HEK293 (cell line): Measurements from ENCODE around the gene SAC3D1.

Experiments
- RBAK ChIP-seq: fragments of 450-650 bp; formaldehyde crosslinking; IDR thresholded peaks from 2 replicates; pipeline ENCODE4 v1.5.1; 2016; ENCODE audit warnings: missing biosample characterization, missing genetic modification characterization
- ZBTB48 ChIP-seq: fragments of 450-650 bp; formaldehyde crosslinking; IDR thresholded peaks from 2 replicates; pipeline ENCODE4 v1.5.1; 2016; ENCODE audit warnings: missing biosample characterization, missing genetic modification characterization
- ZFP3 ChIP-seq: fragments of 450-650 bp; formaldehyde crosslinking; IDR thresholded peaks from 2 replicates; pipeline ENCODE4 v1.5.1; 2016; ENCODE audit warnings: low read depth, missing biosample characterization, missing genetic modification characterization
- ZFP37 ChIP-seq: fragments of 450-650 bp; formaldehyde crosslinking; IDR thresholded peaks from 2 replicates; pipeline ENCODE4 v1.5.1; 2016; ENCODE audit warnings: missing biosample characterization, missing genetic modification characterization
- ZNF138 ChIP-seq: fragments of 450-650 bp; formaldehyde crosslinking; IDR thresholded peaks from 2 replicates; pipeline ENCODE4 v1.5.1; 2016; ENCODE audit warnings: missing biosample characterization, missing genetic modification characterization, borderline replicate concordance
- ZNF169 ChIP-seq: fragments of 450-650 bp; formaldehyde crosslinking; IDR thresholded peaks from 2 replicates; pipeline ENCODE4 v1.5.1; 2016; ENCODE audit warnings: missing biosample characterization, missing genetic modification characterization
- ZNF248 ChIP-seq: fragments of 450-650 bp; formaldehyde crosslinking; IDR thresholded peaks from 2 replicates; pipeline ENCODE4 v1.5.1; 2017; ENCODE audit warnings: missing biosample characterization, missing genetic modification characterization
- ZNF324 ChIP-seq: fragments of 450-650 bp; formaldehyde crosslinking; IDR thresholded peaks from 2 replicates; pipeline ENCODE4 v1.5.1; 2016; ENCODE audit warnings: missing biosample characterization, missing genetic modification characterization
- ZNF416 ChIP-seq: fragments of 450-650 bp; formaldehyde crosslinking; IDR thresholded peaks from 2 replicates; pipeline ENCODE4 v1.5.1; 2016; ENCODE audit warnings: missing biosample characterization, missing genetic modification characterization
- ZNF571 ChIP-seq: fragments of 450-650 bp; formaldehyde crosslinking; IDR thresholded peaks from 2 replicates; pipeline ENCODE4 v1.5.0; 2017; ENCODE audit warnings: missing biosample characterization, missing genetic modification characterization
- ZNF596 ChIP-seq: fragments of 450-650 bp; IDR thresholded peaks from 2 replicates; pipeline ENCODE4 v1.5.0; 2018; ENCODE audit warnings: missing biosample characterization, mild to moderate bottlenecking, missing genetic modification characterization, moderate library complexity
- ZNF610 ChIP-seq: fragments of 450-650 bp; formaldehyde crosslinking; IDR thresholded peaks from 2 replicates; pipeline ENCODE4 v1.5.1; 2016; ENCODE audit warnings: missing biosample characterization, missing genetic modification characterization, borderline replicate concordance
- ZNF623 ChIP-seq: fragments of 450-650 bp; formaldehyde crosslinking; IDR thresholded peaks from 2 replicates; pipeline ENCODE4 v1.5.1; 2016; ENCODE audit warnings: missing biosample characterization, missing genetic modification characterization
- ZNF624 ChIP-seq: fragments of 450-650 bp; formaldehyde crosslinking; IDR thresholded peaks from 2 replicates; pipeline ENCODE4 v1.5.1; 2017; ENCODE audit warnings: missing biosample characterization, missing genetic modification characterization
- ZNF768 ChIP-seq: fragments of 450-650 bp; formaldehyde crosslinking; IDR thresholded peaks from 2 replicates; pipeline ENCODE4 v1.5.1; 2018; ENCODE audit warnings: missing biosample characterization, mild to moderate bottlenecking, missing genetic modification characterization
- ZNF837 ChIP-seq: fragments of 450-650 bp; formaldehyde crosslinking; IDR thresholded peaks from 2 replicates; pipeline ENCODE4 v1.5.1; 2016; ENCODE audit warnings: missing biosample characterization, missing genetic modification characterization
- ZSCAN23 ChIP-seq: fragments of 450-650 bp; formaldehyde crosslinking; IDR thresholded peaks from 2 replicates; pipeline ENCODE4 v1.5.1; 2016; ENCODE audit warnings: missing biosample characterization, missing genetic modification characterization
- TF ChIP-seq, protein P1 (sequence below): fragments of 450-650 bp; formaldehyde crosslinking; IDR thresholded peaks from 2 replicates; pipeline ENCODE4 v1.5.1; 2017; ENCODE audit warnings: missing biosample characterization, missing genetic modification characterization
- TF ChIP-seq, protein P2 (sequence below): fragments of 450-650 bp; formaldehyde crosslinking; IDR thresholded peaks from 2 replicates; pipeline ENCODE4 v1.5.1; 2016; ENCODE audit warnings: missing biosample characterization, missing genetic modification characterization
- TF ChIP-seq, protein P3 (sequence below): fragments of 450-650 bp; formaldehyde crosslinking; IDR thresholded peaks from 2 replicates; pipeline ENCODE4 v1.5.1; 2016; ENCODE audit warnings: missing biosample characterization, missing genetic modification characterization
- TF ChIP-seq, protein P4 (sequence below): fragments of 450-650 bp; formaldehyde crosslinking; IDR thresholded peaks from 2 replicates; pipeline ENCODE4 v1.5.1; 2017; ENCODE audit warnings: missing biosample characterization, mild to moderate bottlenecking, missing genetic modification characterization, moderate library complexity
- TF ChIP-seq, protein P5 (sequence below): fragments of 450-650 bp; formaldehyde crosslinking; IDR thresholded peaks from 2 replicates; pipeline ENCODE4 v1.5.1; 2016; ENCODE audit warnings: missing biosample characterization, missing genetic modification characterization
- TF ChIP-seq, protein P6 (sequence below): fragments of 450-650 bp; formaldehyde crosslinking; IDR thresholded peaks from 2 replicates; pipeline ENCODE4 v1.5.1; 2017; ENCODE audit warnings: missing biosample characterization, missing genetic modification characterization
- TF ChIP-seq, protein P7 (sequence below): fragments of 450-650 bp; formaldehyde crosslinking; IDR thresholded peaks from 2 replicates; pipeline ENCODE4 v1.5.1; 2016; ENCODE audit warnings: missing biosample characterization, missing genetic modification characterization
- TF ChIP-seq, protein P8 (sequence below): fragments of 450-650 bp; IDR thresholded peaks from 2 replicates; pipeline ENCODE4 v1.5.1; 2018; ENCODE audit warnings: missing biosample characterization, mild to moderate bottlenecking, missing genetic modification characterization

SAC3D1 gene

DNA sequence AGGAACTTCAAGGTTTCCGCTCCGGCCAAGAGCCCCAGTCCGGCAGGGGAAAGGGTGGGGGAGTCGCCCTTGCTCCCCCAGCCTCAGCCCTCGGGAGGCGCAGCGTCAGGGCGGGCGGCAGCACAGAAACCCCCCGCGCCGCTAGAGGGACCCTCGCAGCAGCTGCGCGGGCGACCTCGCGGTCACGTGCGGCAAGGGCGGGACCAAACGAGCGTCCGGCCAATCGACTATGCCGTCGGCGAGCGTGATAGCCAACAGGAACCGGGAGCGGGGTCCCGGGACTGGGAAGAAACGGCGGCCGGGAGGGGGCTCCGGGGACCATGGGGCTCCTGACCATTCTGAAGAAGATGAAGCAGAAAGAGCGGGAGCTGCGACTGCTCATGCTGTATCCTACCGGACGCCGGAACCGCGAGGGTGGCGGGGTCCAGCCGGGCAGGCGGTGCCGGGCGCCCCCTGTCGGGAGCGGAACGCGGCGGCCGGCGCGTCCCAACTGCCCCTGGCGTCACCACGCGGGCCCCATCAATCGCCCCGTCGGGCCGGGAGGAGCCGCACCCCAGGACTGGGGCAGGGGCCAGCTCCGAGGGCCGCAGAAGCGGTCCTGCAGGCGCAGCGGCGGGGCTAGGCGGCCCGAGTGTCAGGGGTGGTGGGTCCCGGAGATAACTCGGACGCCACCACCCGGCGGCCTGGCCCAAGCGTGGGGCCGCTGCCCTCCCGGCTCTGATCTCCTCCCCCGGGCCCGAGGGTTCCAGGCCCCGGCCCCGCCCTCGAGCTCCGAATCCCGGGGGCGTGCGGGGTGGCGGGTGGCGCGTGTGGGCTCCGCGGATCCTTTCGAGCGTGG, 26.9 kb upstream of the SAC3D1 start, which contains the start of gene ARL2 (continued):
- TF ChIP-seq ZNF248 = no peak
- peak; percentile 55 for TF ChIP-seq ZBTB48
- no peak for TF ChIP-seq ZNF624
- TF ChIP-seq ZNF416 (tag by site-specific recombination) = no peak
- TF ChIP-seq, protein P1, sequence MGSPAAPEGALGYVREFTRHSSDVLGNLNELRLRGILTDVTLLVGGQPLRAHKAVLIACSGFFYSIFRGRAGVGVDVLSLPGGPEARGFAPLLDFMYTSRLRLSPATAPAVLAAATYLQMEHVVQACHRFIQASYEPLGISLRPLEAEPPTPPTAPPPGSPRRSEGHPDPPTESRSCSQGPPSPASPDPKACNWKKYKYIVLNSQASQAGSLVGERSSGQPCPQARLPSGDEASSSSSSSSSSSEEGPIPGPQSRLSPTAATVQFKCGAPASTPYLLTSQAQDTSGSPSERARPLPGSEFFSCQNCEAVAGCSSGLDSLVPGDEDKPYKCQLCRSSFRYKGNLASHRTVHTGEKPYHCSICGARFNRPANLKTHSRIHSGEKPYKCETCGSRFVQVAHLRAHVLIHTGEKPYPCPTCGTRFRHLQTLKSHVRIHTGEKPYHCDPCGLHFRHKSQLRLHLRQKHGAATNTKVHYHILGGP = no peak
- TF ChIP-seq, protein P2, sequence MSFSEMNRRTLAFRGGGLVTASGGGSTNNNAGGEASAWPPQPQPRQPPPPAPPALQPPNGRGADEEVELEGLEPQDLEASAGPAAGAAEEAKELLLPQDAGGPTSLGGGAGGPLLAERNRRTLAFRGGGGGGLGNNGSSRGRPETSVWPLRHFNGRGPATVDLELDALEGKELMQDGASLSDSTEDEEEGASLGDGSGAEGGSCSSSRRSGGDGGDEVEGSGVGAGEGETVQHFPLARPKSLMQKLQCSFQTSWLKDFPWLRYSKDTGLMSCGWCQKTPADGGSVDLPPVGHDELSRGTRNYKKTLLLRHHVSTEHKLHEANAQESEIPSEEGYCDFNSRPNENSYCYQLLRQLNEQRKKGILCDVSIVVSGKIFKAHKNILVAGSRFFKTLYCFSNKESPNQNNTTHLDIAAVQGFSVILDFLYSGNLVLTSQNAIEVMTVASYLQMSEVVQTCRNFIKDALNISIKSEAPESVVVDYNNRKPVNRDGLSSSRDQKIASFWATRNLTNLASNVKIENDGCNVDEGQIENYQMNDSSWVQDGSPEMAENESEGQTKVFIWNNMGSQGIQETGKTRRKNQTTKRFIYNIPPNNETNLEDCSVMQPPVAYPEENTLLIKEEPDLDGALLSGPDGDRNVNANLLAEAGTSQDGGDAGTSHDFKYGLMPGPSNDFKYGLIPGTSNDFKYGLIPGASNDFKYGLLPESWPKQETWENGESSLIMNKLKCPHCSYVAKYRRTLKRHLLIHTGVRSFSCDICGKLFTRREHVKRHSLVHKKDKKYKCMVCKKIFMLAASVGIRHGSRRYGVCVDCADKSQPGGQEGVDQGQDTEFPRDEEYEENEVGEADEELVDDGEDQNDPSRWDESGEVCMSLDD (tag by site-specific recombination) = no peak; the same call in 1 of the 2 replicates
- TF ChIP-seq, protein P3, sequence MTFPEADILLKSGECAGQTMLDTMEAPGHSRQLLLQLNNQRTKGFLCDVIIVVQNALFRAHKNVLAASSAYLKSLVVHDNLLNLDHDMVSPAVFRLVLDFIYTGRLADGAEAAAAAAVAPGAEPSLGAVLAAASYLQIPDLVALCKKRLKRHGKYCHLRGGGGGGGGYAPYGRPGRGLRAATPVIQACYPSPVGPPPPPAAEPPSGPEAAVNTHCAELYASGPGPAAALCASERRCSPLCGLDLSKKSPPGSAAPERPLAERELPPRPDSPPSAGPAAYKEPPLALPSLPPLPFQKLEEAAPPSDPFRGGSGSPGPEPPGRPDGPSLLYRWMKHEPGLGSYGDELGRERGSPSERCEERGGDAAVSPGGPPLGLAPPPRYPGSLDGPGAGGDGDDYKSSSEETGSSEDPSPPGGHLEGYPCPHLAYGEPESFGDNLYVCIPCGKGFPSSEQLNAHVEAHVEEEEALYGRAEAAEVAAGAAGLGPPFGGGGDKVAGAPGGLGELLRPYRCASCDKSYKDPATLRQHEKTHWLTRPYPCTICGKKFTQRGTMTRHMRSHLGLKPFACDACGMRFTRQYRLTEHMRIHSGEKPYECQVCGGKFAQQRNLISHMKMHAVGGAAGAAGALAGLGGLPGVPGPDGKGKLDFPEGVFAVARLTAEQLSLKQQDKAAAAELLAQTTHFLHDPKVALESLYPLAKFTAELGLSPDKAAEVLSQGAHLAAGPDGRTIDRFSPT (tag by site-specific recombination) = no peak
- TF ChIP-seq, protein P4, sequence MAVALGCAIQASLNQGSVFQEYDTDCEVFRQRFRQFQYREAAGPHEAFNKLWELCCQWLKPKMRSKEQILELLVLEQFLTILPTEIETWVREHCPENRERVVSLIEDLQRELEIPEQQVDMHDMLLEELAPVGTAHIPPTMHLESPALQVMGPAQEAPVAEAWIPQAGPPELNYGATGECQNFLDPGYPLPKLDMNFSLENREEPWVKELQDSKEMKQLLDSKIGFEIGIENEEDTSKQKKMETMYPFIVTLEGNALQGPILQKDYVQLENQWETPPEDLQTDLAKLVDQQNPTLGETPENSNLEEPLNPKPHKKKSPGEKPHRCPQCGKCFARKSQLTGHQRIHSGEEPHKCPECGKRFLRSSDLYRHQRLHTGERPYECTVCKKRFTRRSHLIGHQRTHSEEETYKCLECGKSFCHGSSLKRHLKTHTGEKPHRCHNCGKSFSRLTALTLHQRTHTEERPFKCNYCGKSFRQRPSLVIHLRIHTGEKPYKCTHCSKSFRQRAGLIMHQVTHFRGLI (tag by site-specific recombination) = no peak; the same call in none of the 2 replicates
- peak; percentile 68; the same call in 1 of the 2 replicates for TF ChIP-seq ZNF324
- no peak for TF ChIP-seq ZSCAN23 (tag by site-specific recombination)
- no peak for TF ChIP-seq ZNF623 (tag by site-specific recombination)
- TF ChIP-seq, protein P5, sequence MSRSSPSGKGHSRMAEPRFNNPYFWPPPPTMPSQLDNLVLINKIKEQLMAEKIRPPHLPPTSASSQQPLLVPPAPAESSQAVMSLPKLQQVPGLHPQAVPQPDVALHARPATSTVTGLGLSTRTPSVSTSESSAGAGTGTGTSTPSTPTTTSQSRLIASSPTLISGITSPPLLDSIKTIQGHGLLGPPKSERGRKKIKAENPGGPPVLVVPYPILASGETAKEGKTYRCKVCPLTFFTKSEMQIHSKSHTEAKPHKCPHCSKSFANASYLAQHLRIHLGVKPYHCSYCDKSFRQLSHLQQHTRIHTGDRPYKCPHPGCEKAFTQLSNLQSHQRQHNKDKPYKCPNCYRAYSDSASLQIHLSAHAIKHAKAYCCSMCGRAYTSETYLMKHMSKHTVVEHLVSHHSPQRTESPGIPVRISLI (tag by site-specific recombination) = no peak
- TF ChIP-seq, protein P6, sequence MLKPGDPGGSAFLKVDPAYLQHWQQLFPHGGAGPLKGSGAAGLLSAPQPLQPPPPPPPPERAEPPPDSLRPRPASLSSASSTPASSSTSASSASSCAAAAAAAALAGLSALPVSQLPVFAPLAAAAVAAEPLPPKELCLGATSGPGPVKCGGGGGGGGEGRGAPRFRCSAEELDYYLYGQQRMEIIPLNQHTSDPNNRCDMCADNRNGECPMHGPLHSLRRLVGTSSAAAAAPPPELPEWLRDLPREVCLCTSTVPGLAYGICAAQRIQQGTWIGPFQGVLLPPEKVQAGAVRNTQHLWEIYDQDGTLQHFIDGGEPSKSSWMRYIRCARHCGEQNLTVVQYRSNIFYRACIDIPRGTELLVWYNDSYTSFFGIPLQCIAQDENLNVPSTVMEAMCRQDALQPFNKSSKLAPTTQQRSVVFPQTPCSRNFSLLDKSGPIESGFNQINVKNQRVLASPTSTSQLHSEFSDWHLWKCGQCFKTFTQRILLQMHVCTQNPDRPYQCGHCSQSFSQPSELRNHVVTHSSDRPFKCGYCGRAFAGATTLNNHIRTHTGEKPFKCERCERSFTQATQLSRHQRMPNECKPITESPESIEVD (tag by site-specific recombination) = no peak
- no peak for TF ChIP-seq ZNF571
- no peak for TF ChIP-seq ZFP3 (tag by site-specific recombination)
- TF ChIP-seq ZFP37 (tag by site-specific recombination) = peak; percentile 93; the same call in 1 of the 2 replicates
- TF ChIP-seq, protein P7, sequence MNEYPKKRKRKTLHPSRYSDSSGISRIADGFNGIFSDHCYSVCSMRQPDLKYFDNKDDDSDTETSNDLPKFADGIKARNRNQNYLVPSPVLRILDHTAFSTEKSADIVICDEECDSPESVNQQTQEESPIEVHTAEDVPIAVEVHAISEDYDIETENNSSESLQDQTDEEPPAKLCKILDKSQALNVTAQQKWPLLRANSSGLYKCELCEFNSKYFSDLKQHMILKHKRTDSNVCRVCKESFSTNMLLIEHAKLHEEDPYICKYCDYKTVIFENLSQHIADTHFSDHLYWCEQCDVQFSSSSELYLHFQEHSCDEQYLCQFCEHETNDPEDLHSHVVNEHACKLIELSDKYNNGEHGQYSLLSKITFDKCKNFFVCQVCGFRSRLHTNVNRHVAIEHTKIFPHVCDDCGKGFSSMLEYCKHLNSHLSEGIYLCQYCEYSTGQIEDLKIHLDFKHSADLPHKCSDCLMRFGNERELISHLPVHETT = 0 out of 2 replicates have a peak, but pooled peaks have one; percentile 10
- TF ChIP-seq ZNF768 (tag by site-specific recombination) = no peak
- no peak for TF ChIP-seq ZNF169 (tag by site-specific recombination)
- TF ChIP-seq, protein P8, sequence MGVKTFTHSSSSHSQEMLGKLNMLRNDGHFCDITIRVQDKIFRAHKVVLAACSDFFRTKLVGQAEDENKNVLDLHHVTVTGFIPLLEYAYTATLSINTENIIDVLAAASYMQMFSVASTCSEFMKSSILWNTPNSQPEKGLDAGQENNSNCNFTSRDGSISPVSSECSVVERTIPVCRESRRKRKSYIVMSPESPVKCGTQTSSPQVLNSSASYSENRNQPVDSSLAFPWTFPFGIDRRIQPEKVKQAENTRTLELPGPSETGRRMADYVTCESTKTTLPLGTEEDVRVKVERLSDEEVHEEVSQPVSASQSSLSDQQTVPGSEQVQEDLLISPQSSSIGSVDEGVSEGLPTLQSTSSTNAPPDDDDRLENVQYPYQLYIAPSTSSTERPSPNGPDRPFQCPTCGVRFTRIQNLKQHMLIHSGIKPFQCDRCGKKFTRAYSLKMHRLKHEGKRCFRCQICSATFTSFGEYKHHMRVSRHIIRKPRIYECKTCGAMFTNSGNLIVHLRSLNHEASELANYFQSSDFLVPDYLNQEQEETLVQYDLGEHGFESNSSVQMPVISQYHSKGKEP (tag by site-specific recombination) = no peak
- 0 out of 2 replicates have a peak, but pooled peaks have one; percentile 33 for TF ChIP-seq ZNF596 (tag by site-specific recombination)
- TF ChIP-seq RBAK (tag by site-specific recombination) = no peak
- TF ChIP-seq ZNF138 (tag by site-specific recombination) = no peak
- no peak for TF ChIP-seq ZNF837
- TF ChIP-seq ZNF610 (tag by site-specific recombination) = no peak
